Measurements from ENCODE around the gene FKBP7. TPM values are rescaled to one million over a fixed set of nuclear protein-coding genes. Genes with fewer than 3 reads are reported as not detected.

FKBP7 gene
- total and polyA plus RNA-seq, 2 of the 13 experiments (the other 11 are each of a cell fraction or from before 2014, with no cell fraction given), result 12.4 to 14.8 TPM

DNA sequence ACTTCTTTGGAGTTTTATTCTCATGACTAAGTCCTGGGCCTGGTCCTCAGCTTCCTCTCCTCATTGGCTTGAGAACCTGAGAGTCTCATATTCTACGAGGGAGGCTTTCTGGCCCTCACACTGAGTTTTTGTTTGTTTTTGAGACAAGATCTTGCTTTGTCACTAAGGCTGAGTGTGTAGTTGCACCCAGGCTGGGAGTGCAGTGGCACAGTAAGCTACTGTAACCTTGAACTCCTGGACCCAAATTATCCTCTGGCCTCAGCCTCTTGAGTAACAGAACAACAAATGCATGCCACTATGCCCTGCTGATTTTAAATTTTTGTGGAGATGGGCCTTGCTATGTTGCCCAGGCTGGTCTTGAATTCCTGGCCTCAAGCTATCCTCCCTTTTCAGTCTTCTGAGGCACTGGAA is 50.0 kb downstream of the FKBP7 start (continued):
- TF ChIP-seq, protein P1, sequence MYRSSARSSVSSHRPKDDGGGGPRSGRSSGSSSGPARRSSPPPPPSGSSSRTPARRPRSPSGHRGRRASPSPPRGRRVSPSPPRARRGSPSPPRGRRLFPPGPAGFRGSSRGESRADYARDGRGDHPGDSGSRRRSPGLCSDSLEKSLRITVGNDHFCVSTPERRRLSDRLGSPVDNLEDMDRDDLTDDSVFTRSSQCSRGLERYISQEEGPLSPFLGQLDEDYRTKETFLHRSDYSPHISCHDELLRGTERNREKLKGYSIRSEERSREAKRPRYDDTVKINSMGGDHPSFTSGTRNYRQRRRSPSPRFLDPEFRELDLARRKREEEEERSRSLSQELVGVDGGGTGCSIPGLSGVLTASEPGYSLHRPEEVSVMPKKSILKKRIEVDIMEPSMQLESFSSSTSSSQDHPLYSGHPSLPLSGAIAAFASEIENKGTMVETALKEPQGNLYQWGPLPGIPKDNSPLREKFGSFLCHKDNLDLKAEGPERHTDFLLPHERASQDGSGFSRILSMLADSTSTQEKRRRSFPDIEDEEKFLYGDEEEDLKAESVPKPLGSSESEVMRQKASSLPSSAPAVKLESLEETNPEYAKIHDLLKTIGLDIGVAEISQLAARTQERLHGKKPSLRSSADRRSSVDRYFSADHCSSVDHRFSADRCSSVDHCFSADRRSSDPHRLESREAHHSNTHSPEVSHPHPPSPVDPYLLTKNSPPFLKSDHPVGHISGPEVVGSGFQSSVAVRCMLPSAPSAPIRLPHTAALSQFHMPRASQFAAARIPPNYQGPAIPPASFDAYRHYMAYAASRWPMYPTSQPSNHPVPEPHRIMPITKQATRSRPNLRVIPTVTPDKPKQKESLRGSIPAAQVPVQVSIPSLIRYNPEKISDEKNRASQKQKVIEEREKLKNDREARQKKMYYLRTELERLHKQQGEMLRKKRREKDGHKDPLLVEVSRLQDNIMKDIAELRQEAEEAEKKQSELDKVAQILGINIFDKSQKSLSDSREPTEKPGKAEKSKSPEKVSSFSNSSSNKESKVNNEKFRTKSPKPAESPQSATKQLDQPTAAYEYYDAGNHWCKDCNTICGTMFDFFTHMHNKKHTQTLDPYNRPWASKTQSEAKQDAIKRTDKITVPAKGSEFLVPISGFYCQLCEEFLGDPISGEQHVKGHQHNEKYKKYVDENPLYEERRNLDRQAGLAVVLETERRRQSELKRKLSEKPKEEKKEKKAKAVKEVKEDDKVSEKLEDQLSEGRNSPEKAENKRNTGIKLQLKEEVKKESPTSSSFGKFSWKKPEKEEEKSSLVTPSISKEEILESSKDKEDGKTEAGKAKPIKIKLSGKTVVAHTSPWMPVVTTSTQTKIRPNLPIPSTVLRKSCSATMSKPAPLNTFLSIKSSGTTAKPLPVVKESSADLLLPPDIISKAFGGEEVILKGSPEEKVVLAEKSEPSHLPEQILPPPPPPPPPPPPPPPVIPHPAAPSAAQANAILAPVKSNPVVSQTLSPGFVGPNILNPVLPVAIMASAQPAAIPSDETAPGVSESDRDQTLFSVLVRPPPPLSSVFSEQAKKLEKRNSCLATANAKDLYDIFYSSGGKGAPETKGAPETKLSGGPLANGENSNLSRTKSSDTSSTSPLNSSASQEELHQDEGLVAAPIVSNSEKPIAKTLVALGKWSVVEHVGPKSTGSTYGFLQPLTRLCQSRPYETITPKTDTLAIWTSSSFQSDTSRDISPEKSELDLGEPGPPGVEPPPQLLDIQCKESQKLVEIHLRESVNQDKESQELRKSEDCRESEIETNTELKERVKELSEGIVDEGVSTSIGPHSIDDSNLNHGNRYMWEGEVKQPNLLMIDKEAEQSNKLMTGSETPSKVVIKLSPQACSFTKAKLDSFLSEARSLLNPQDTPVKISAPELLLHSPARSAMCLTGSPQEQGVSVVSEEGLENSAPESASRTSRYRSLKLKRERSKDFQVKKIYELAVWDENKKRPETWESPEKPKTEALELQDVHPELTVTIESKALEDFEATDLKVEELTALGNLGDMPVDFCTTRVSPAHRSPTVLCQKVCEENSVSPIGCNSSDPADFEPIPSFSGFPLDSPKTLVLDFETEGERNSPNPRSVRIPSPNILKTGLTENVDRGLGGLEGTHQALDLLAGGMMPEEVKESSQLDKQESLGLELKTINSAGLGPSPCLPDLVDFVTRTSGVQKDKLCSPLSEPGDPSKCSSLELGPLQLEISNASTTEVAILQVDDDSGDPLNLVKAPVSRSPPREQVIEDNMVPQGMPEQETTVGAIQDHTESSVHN (CRISPR knock-in tag; IDR thresholded peaks at IDR 0.05), result no peak
- 0 out of 2 replicates have a peak, but pooled peaks have one; percentile 34 for TF ChIP-seq NR2F2 (IDR thresholded peaks at IDR 0.05; ENCODE audit: borderline replicate concordance, low read depth)
- no peak for TF ChIP-seq TP53 (CRISPR knock-in tag; conservative IDR thresholded peaks at IDR 0.05)
- TF ChIP-seq, protein P2, sequence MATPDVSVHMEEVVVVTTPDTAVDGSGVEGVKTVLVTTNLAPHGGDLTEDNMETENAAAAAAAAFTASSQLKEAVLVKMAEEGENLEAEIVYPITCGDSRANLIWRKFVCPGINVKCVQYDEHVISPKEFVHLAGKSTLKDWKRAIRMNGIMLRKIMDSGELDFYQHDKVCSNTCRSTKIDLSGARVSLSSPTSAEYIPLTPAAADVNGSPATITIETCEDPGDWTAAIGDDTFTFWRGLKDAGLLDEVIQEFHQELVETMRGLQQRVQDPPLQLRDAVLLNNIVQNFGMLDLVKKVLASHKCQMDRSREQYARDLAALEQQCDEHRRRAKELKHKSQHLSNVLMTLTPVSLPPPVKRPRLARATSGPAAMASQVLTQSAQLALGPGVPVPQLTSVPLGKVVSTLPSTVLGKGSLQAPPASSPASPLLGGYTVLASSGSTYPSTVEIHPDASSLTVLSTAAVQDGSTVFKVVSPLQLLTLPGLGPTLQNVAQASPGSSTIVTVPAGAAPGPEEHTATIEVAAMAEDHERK (CRISPR knock-in tag; IDR thresholded peaks at IDR 0.05; ENCODE audit: low read depth), result no peak
- TF ChIP-seq POLR2AphosphoS2 (IDR thresholded peaks at IDR 0.05; ENCODE audit: low read depth, low read length), result no peak
- TF ChIP-seq ZC3H13 (CRISPR knock-in tag; IDR thresholded peaks at IDR 0.05), result no peak
- peak; percentile 34 for TF ChIP-seq ZFY (CRISPR knock-in tag; IDR thresholded peaks at IDR 0.05)
- TF ChIP-seq ZNF670 (CRISPR knock-in tag; IDR thresholded peaks at IDR 0.05; ENCODE audit: borderline replicate concordance), result no peak
- 0 out of 2 replicates have a peak, but pooled peaks have one; percentile 53 for TF ChIP-seq KLF11 (CRISPR knock-in tag; IDR thresholded peaks at IDR 0.05)
- TF ChIP-seq ZBTB42 (CRISPR knock-in tag; IDR thresholded peaks at IDR 0.05), result no peak
- TF ChIP-seq CCDC6 (CRISPR knock-in tag; IDR thresholded peaks at IDR 0.05), result peak; percentile 84
- TF ChIP-seq ZNF746 (CRISPR knock-in tag; IDR thresholded peaks at IDR 0.05), result no peak
- TF ChIP-seq ZFP36L1 (CRISPR knock-in tag; IDR thresholded peaks at IDR 0.05), result no peak
- no peak for TF ChIP-seq STAT6 (CRISPR knock-in tag; IDR thresholded peaks at IDR 0.05; ENCODE audit: borderline replicate concordance)
- no peak for TF ChIP-seq SIX4 (CRISPR knock-in tag; IDR thresholded peaks at IDR 0.05)
- TF ChIP-seq HCFC1 (IDR thresholded peaks at IDR 0.05; ENCODE audit: low read depth, low read length), result no peak
- TF ChIP-seq HOXA5 (CRISPR knock-in tag; IDR thresholded peaks at IDR 0.05), result no peak
- TF ChIP-seq HMG20A (CRISPR knock-in tag; IDR thresholded peaks at IDR 0.05; ENCODE audit: borderline replicate concordance), result peak; percentile 90; the same call in 1 of the 2 replicates
